Skeletal muscle satellite cell (primary cell): ENCODE data around the gene OR5A1.

Experiments used
- H3K27me3 ChIP-seq: 2 replicates; pipeline ENCODE4 v1.7.0; 2013; ENCODE audit warnings: low read length; ENCODE audit not compliant: control insufficient read depth, insufficient read depth
- H3K36me3 ChIP-seq: 2 replicates; pipeline ENCODE4 v1.7.0; 2013; ENCODE audit warnings: mild to moderate bottlenecking, control low read depth, low read length; ENCODE audit not compliant: insufficient read depth
- H3K4me1 ChIP-seq: 2 replicates; pipeline ENCODE4 v1.7.0; 2013; ENCODE audit warnings: low read length; ENCODE audit not compliant: control insufficient read depth, insufficient read depth
- H3K4me2 ChIP-seq: 2 replicates; pipeline ENCODE4 v1.7.0; 2013; ENCODE audit warnings: mild to moderate bottlenecking, low read length
- H3K4me3 ChIP-seq: 2 replicates; pipeline ENCODE4 v1.7.0; 2013; ENCODE audit warnings: low read length
- H3K9ac ChIP-seq: 2 replicates; pipeline ENCODE4 v1.7.0; 2013; ENCODE audit warnings: mild to moderate bottlenecking, low read depth, low read length, moderate library complexity
- H3K9me3 ChIP-seq: replicated peaks from 2 replicates; pipeline ENCODE4 v1.7.0; 2013; ENCODE audit warnings: mild to moderate bottlenecking, control low read depth, low read length

The OR5A1 gene

DNA sequence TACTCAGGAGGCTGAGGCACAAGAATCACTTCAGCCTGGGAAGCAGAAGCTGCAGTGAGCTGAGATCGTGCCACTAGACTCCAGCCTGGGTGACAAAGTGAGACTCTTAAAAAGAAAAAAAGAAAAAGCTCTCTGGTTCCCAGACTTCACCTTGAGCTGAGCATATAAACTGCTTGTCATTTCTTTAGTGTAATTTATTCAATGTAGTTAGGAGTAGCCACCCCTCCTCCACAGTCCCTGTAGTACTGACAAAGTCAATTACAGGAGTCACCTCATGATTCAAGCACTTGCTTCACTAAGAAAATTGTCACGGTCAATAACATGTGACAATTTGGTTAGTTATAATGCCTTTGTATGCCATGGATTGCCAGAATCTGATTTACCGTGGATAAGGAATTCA is 44.1 kb downstream of the OR5A1 start:
- Histone ChIP-seq H3K4me3 (no peak overlapping the region), H3K9ac (no peak overlapping the region), H3K36me3 (no peaks in the 10 kb centered on the region), H3K4me2 (no peak overlapping the region), H3K27me3 (peaks cover 7% of the 10 kb centered on the region), H3K9me3 (no peaks in the 10 kb centered on the region), H3K4me1 (no peaks in the 10 kb centered on the region)
